Gastrocnemius medialis (tissue), 4 donors: ENCODE measurements around the gene MTG2.

Experiments
- CTCF ChIP-seq, 5 experiments: fragments of 450-650 bp in 3 of 5; fragments of 200-600 bp in 2 of 5; sonication (generic) in 2 of 5; IDR thresholded peaks in 4 of 5; conservative IDR thresholded peaks in 1 of 5; 1 replicate in 4 of 5; 2 replicates in 1 of 5; pipeline ENCODE4 v1.5.1; 2016 to 2019; ENCODE audit warnings: antibody characterized with exemption in 5 of 5, mild to moderate bottlenecking in 3 of 5, moderate library complexity in 3 of 5
- POLR2A ChIP-seq, 2 donors: fragments of 450-650 bp; IDR thresholded peaks; one replicate each; pipeline ENCODE4 v1.6.1; 2017; ENCODE audit warnings: antibody characterized with exemption in 2 of 2, mild to moderate bottlenecking in 2 of 2, moderate library complexity in 2 of 2

GRCh38 chr20:62158088-62158400 lies 24.8 kb upstream of the MTG2 start:
- TF ChIP-seq POLR2A (IDR thresholded peaks at IDR 0.05) = no peak
- TF ChIP-seq CTCF (IDR thresholded peaks at IDR 0.05 in 4 of 5, conservative IDR thresholded peaks at IDR 0.05 in 1 of 5) = no peak
